Upper lobe of left lung (tissue), 6 donors: ENCODE results near the gene LSR. TPM values are rescaled to one million over a fixed set of nuclear protein-coding genes. Genes with fewer than 3 reads are reported as not detected.
A peak's percentile ranks its signal among the peaks of the same experiment; 100 is the strongest.
"Not testable (repeated sequence)": the region's sequence is repeated elsewhere in the genome, so short reads cannot be mapped to it uniquely, and the experiment has no call there.

Experiments used
- ATAC-seq, 2 donors: fragments of 200-7000 bp; cut with Tn5 transposase; one replicate each; pipeline ENCODE4 v1.9.1; 2022; ENCODE audit warnings: mild to moderate bottlenecking in 2 of 2, moderate library complexity in 2 of 2; ENCODE audit not compliant: low FRiP score in 2 of 2
- DNase-seq, 2 donors: peaks; one replicate each; pipeline ENCODE4 v3.0.0-alpha.2; 2019 to 2020
- H3K27ac ChIP-seq, 4 donors: fragments of 200-600 bp; sonication (generic); one replicate each; pipeline ENCODE4 v1.5.1; 2016 to 2019
- H3K27me3 ChIP-seq, 4 donors: fragments of 200-600 bp; sonication (generic); one replicate each; pipeline ENCODE4 v1.5.1; 2017 to 2019
- H3K36me3 ChIP-seq, 4 donors: fragments of 200-600 bp; sonication (generic); one replicate each; pipeline ENCODE4 v1.5.1; 2016 to 2019
- H3K4me1 ChIP-seq, 4 donors: fragments of 200-600 bp; sonication (generic); one replicate each; pipeline ENCODE4 v1.5.1; 2018 to 2019
- H3K4me3 ChIP-seq, 4 donors: fragments of 200-600 bp; sonication (generic); one replicate each; pipeline ENCODE4 v1.5.1; 2017 to 2019; ENCODE audit warnings: mild to moderate bottlenecking in 2 of 4, moderate library complexity in 1 of 4
- H3K9me3 ChIP-seq, 4 donors: fragments of 200-600 bp; sonication (generic); one replicate each; pipeline ENCODE4 v1.5.1; 2018 to 2019
- CTCF ChIP-seq, 6 experiments: fragments of 450-650 bp in 4 of 6; fragments of 200-600 bp in 2 of 6; sonication (generic) in 2 of 6; IDR thresholded peaks; one replicate each; pipeline ENCODE4 v1.5.1; 2016 to 2019; ENCODE audit warnings: antibody characterized with exemption in 6 of 6
- EP300 ChIP-seq, 4 donors: sonication (generic); formaldehyde crosslinking; IDR thresholded peaks; one replicate each; pipeline ENCODE4 v1.5.1; 2017; ENCODE audit warnings: antibody characterized with exemption in 4 of 4, control low read depth in 2 of 4
- POLR2A ChIP-seq, 4 donors: fragments of 450-650 bp; IDR thresholded peaks; one replicate each; pipeline ENCODE4 v1.5.1; 2016 to 2017; ENCODE audit warnings: antibody characterized with exemption in 4 of 4, mild to moderate bottlenecking in 2 of 4
- POLR2AphosphoS5 ChIP-seq, 2 donors: sonication (generic); formaldehyde crosslinking; IDR thresholded peaks; one replicate each; pipeline ENCODE4 v1.5.1; 2017; ENCODE audit warnings: antibody characterized with exemption in 2 of 2
- WGBS, 2 donors: methylation state at CpG; one replicate each; pipeline ENCODE4 v1.1.5; 2017 to 2018; 5-methylcytosine and 5-hydroxymethylcytosine counted together
- total RNA-seq, 6 donors: library from RNA; depleted of rRNA in 4 of 6; stranded (reverse); fragments of >200 nt in 4 of 6; gene quantifications; one replicate each; pipeline versions ENCODE4 v1.1.0 to v1.2.1, GENCODE V29; 2016 to 2021
- donor health status: DM: no; HTN: no; CAD: no; lungs with moderate emphysema.
- donor health status: DM: no; HTN: yes; CAD: no; lungs with severe emphysema.

The LSR gene
- total RNA-seq, 6 donors from 2014 or later = 54.5 to 151 (median 76.5) TPM

- Histone ChIP-seq H3K4me3 (no peak overlapping the region), H3K4me1 (peaks cover 6 to 36% (median 13%) of the 10 kb centered on the region in 4 donors), H3K27ac (no peak overlapping the region), H3K27me3 (no peaks in the 10 kb centered on the region), H3K9me3 (no peaks in the 10 kb centered on the region), H3K36me3 (no peaks in the 10 kb centered on the region)
- TF ChIP-seq CTCF (IDR thresholded peaks at IDR 0.05) (no peak), EP300 (IDR thresholded peaks at IDR 0.05) (no peak), POLR2A (IDR thresholded peaks at IDR 0.05) (no peak), POLR2AphosphoS5 (IDR thresholded peaks at IDR 0.05) (no peak)
- DNase-seq (no peak), ATAC-seq (no peak)
- WGBS, 2 donors = 87 to 100% methylated on average over 1 of the region's 1 CpG
These were observed 29.8 kb upstream of the LSR start for GRCh38 chr19:35219008-35219407.

- Histone ChIP-seq H3K36me3 (no peaks in the 10 kb centered on the region), H3K27me3 (no peaks in the 10 kb centered on the region), H3K9me3 (no peaks in the 10 kb centered on the region), H3K4me3 (no peak overlapping the region), H3K27ac (peak overlapping the region in 2 of 4 donors; percentile 20 to 64), H3K4me1 (peaks cover 0 to 37% (median 13%) of the 10 kb centered on the region in 4 donors)
- ATAC-seq (peak in 1 of 2 donors; percentile 50), DNase-seq (no peak)
- TF ChIP-seq EP300 (IDR thresholded peaks at IDR 0.05) (peak in 1 of 4 donors; percentile 11), POLR2A (IDR thresholded peaks at IDR 0.05) (no peak)
- WGBS, 2 donors = 54 to 58% methylated on average over 3 of the region's 3 CpGs
These were observed 28.4 kb upstream of the LSR start for GRCh38 chr19:35220315-35220921.

GRCh38 chr19:35220973-35221590 lies 27.7 kb upstream of the LSR start:
- ATAC-seq, H3K27me3 ChIP-seq, H3K9me3 ChIP-seq, DNase-seq, H3K4me3 ChIP-seq, H3K36me3 ChIP-seq: not testable (repeated sequence)
- WGBS, 2 donors = 75 to 77% methylated on average over 4 of the region's 4 CpGs
- H3K27ac ChIP-seq = peak overlapping the region in 2 of 4 donors; percentile 12 to 64
- TF ChIP-seq POLR2A (IDR thresholded peaks at IDR 0.05) = peak in 1 of 4 donors; percentile 24
- peaks cover 0 to 37% (median 13%) of the 10 kb centered on the region in 4 donors for H3K4me1 ChIP-seq

- whole genome bisulfite sequencing, 2 donors = 82 to 90% methylated on average over 6 to 7 of the region's 7 CpGs
- Histone ChIP-seq H3K9me3 (no peaks in the 10 kb centered on the region), H3K27ac (no peak overlapping the region), H3K27me3 (no peaks in the 10 kb centered on the region), H3K4me3 (no peak overlapping the region), H3K4me1 (peaks cover 0 to 30% (median 13%) of the 10 kb centered on the region in 4 donors), H3K36me3 (no peaks in the 10 kb centered on the region)
- no peak for DNase-seq
- TF ChIP-seq POLR2AphosphoS5 (IDR thresholded peaks at IDR 0.05) (no peak), EP300 (IDR thresholded peaks at IDR 0.05) (no peak), CTCF (IDR thresholded peaks at IDR 0.05) (no peak), POLR2A (IDR thresholded peaks at IDR 0.05) (no peak)
- no peak for ATAC-seq
These were observed 26.3 kb upstream of the LSR start for GRCh38 chr19:35222373-35223015.

GRCh38 chr19:35223084-35223790 lies 25.6 kb upstream of the LSR start:
- Histone ChIP-seq H3K4me3 (no peak overlapping the region), H3K27ac (peak overlapping the region in 1 of 4 donors; percentile 12), H3K4me1 (peaks cover 0 to 30% (median 13%) of the 10 kb centered on the region in 4 donors), H3K27me3 (no peaks in the 10 kb centered on the region), H3K9me3 (no peaks in the 10 kb centered on the region), H3K36me3 (no peaks in the 10 kb centered on the region)
- TF ChIP-seq CTCF (IDR thresholded peaks at IDR 0.05) (no peak), POLR2AphosphoS5 (IDR thresholded peaks at IDR 0.05) (no peak), EP300 (IDR thresholded peaks at IDR 0.05) (no peak), POLR2A (IDR thresholded peaks at IDR 0.05) (no peak)
- DNase-seq = no peak
- ATAC-seq = no peak
- 20 to 77% methylated on average over 1 to 6 of the region's 6 CpGs for WGBS, 2 donors
